H1 (cell line): ENCODE measurements around the gene DFFA. TPM values are rescaled to one million over a fixed set of nuclear protein-coding genes. Genes with fewer than 3 reads are reported as not detected.

ENCODE experiments used
- CTCF ChIA-PET: fragments of 300-600 bp; sonication (Branson Sonifier 250); formaldehyde crosslinking; loops from one replicate; lab custom pipeline; 2021; ENCODE audit not compliant: partially characterized antibody; lab: Charles Lee
- POLR2A ChIA-PET: fragments of 300-600 bp; sonication (Branson Sonifier 250); formaldehyde crosslinking; loops from one replicate; lab custom pipeline; 2021; ENCODE audit warnings: inconsistent platforms; ENCODE audit not compliant: partially characterized antibody; lab: Charles Lee
- DNase-seq, 2 experiments: peaks; one replicate each; pipeline versions ENCODE4 v3.0.0 to v3.0.0-alpha.2; 2010 to 2022; ENCODE audit warnings: low spot score in 2 of 2, low read depth in 1 of 2, mixed read lengths in 1 of 2
- FAIRE-seq: peaks from 2 replicates; lab custom pipeline; 2011; peaks lifted over from hg19 to GRCh38; lab: Jason Lieb, UNC
- H2AFZ ChIP-seq: 2 replicates; pipeline ENCODE4 v1.8.1; 2012; ENCODE audit warnings: low read length, inconsistent platforms
- H2AK5ac ChIP-seq: 2 replicates; pipeline ENCODE4 v1.6.1; 2013; ENCODE audit warnings: low read depth, low read length
- H2BK120ac ChIP-seq: replicated peaks from 2 replicates; pipeline ENCODE3; 2013; ENCODE audit warnings: low read depth, low read length, inconsistent platforms
- H2BK12ac ChIP-seq: 2 replicates; pipeline ENCODE4 v1.6.1; 2013; ENCODE audit warnings: low read depth, low read length
- H2BK15ac ChIP-seq: 2 replicates; pipeline ENCODE4 v1.6.1; 2013; ENCODE audit warnings: low read length
- H2BK20ac ChIP-seq: 2 replicates; pipeline ENCODE4 v1.6.1; 2013; ENCODE audit warnings: low read length
- H2BK5ac ChIP-seq: 2 replicates; pipeline ENCODE4 v1.6.1; 2013; ENCODE audit warnings: low read depth, low read length
- H3K14ac ChIP-seq: 2 replicates; pipeline ENCODE4 v1.6.1; 2013; ENCODE audit warnings: inconsistent platforms; ENCODE audit not compliant: insufficient read length
- H3K18ac ChIP-seq: 2 replicates; pipeline ENCODE4 v1.6.1; 2013; ENCODE audit warnings: low read length; ENCODE audit errors: extremely low read depth
- H3K23ac ChIP-seq: 2 replicates; pipeline ENCODE4 v1.6.1; 2013; ENCODE audit warnings: inconsistent platforms; ENCODE audit not compliant: insufficient read length
- H3K23me2 ChIP-seq: 2 replicates; pipeline ENCODE4 v1.6.1; 2013; ENCODE audit warnings: low read depth, low read length
- H3K27ac ChIP-seq: 2 replicates; pipeline ENCODE4 v1.6.1; 2011; ENCODE audit warnings: low read depth, low read length, inconsistent platforms
- H3K27me3 ChIP-seq, 4 experiments: replicated peaks in 1 of 4; 1 replicate in 1 of 4; 2 replicates in 3 of 4; pipeline versions ENCODE4 v1.6.1 to v1.8.1; 2011 to 2013; ENCODE audit warnings: low read length in 3 of 4, mild to moderate bottlenecking in 3 of 4, inconsistent platforms in 2 of 4, mixed read lengths in 2 of 4, moderate library complexity in 1 of 4; ENCODE audit not compliant: control insufficient read depth in 3 of 4, insufficient read depth in 3 of 4; ENCODE audit errors: extremely low read depth in 1 of 4
- H3K36me3 ChIP-seq, 4 experiments: 2 replicates each; pipeline versions ENCODE4 v1.6.1 to v1.8.1; 2011 to 2013; ENCODE audit warnings: mild to moderate bottlenecking in 4 of 4, low read length in 3 of 4, moderate library complexity in 2 of 4, control low read depth in 1 of 4, inconsistent platforms in 1 of 4; ENCODE audit not compliant: insufficient read depth in 4 of 4, control insufficient read depth in 2 of 4
- H3K4ac ChIP-seq: replicated peaks from 2 replicates; pipeline ENCODE3; 2013; ENCODE audit warnings: low read length, low read depth, mixed read lengths, inconsistent platforms; ENCODE audit not compliant: insufficient read length
- H3K4me1 ChIP-seq, 4 experiments: replicated peaks in 1 of 4; 1 replicate in 1 of 4; 2 replicates in 3 of 4; pipeline versions ENCODE4 v1.6.1 to v1.8.1; 2011 to 2013; ENCODE audit warnings: low read length in 3 of 4, inconsistent platforms in 2 of 4, mixed read lengths in 1 of 4; ENCODE audit not compliant: insufficient read depth in 4 of 4, control insufficient read depth in 3 of 4
- H3K4me2 ChIP-seq, 2 experiments: 2 replicates each; pipeline versions ENCODE4 v1.6.1 to v1.8.1; 2011 to 2013; ENCODE audit warnings: low read depth in 2 of 2, low read length in 2 of 2, control low read depth in 1 of 2, inconsistent platforms in 1 of 2, mild to moderate bottlenecking in 1 of 2; ENCODE audit not compliant: insufficient read depth in 1 of 2
- H3K4me3 ChIP-seq, 4 experiments: fragments of 200-600, 300-600 bp in 1 of 4; sonication (generic), shearing (Covaris generic), sonication (Bioruptor Twin) in 1 of 4; 2 replicates each; pipeline versions ENCODE4 v1.5.1 to v1.8.1; 2011 to 2016; ENCODE audit warnings: low read length in 4 of 4, low read depth in 3 of 4, control low read depth in 2 of 4, inconsistent platforms in 2 of 4, mild to moderate bottlenecking in 2 of 4, mixed read lengths in 1 of 4, moderate library complexity in 1 of 4; ENCODE audit not compliant: insufficient read depth in 2 of 4; ENCODE audit errors: extremely low read depth in 1 of 4
- H3K56ac ChIP-seq: replicated peaks from 2 replicates; pipeline ENCODE3; 2013; ENCODE audit warnings: low read depth, mild to moderate bottlenecking, mixed read lengths, low read length, inconsistent platforms; ENCODE audit not compliant: insufficient read length
- H3K79me1 ChIP-seq: 2 replicates; pipeline ENCODE4 v1.6.1; 2013; ENCODE audit warnings: low read depth, low read length, control low read depth
- H3K79me2 ChIP-seq, 2 experiments: 2 replicates each; pipeline versions ENCODE4 v1.6.1 to v1.8.1; 2012 to 2013; ENCODE audit warnings: low read length in 2 of 2, mild to moderate bottlenecking in 2 of 2, inconsistent platforms in 1 of 2; ENCODE audit not compliant: insufficient read depth in 2 of 2, control insufficient read depth in 1 of 2
- H3K9ac ChIP-seq, 4 experiments: replicated peaks in 1 of 4; 1 replicate in 1 of 4; 2 replicates in 3 of 4; pipeline versions ENCODE4 v1.6.1 to v1.8.1; 2011 to 2013; ENCODE audit warnings: low read depth in 3 of 4, low read length in 3 of 4, control low read depth in 2 of 4, mild to moderate bottlenecking in 2 of 4, moderate library complexity in 2 of 4, inconsistent platforms in 1 of 4; ENCODE audit errors: extremely low read depth in 1 of 4
- H3K9me3 ChIP-seq, 2 experiments: 2 replicates each; pipeline versions ENCODE4 v1.6.1 to v1.8.1; 2012 to 2013; ENCODE audit warnings: mild to moderate bottlenecking in 2 of 2, moderate library complexity in 2 of 2, control low read depth in 1 of 2, inconsistent platforms in 1 of 2, low read depth in 1 of 2, low read length in 1 of 2, mixed read lengths in 1 of 2; ENCODE audit not compliant: insufficient read depth in 2 of 2
- H4K20me1 ChIP-seq, 2 experiments: replicated peaks in 1 of 2; 2 replicates each; pipeline versions ENCODE3 to v1.8.1; 2011 to 2013; ENCODE audit warnings: inconsistent platforms in 2 of 2, low read length in 2 of 2, mild to moderate bottlenecking in 1 of 2; ENCODE audit not compliant: insufficient read depth in 2 of 2, control insufficient read depth in 1 of 2
- H4K5ac ChIP-seq: 2 replicates; pipeline ENCODE4 v1.6.1; 2013; ENCODE audit warnings: low read length, low read depth, mixed read lengths, inconsistent platforms; ENCODE audit not compliant: insufficient read length
- H4K8ac ChIP-seq: 2 replicates; pipeline ENCODE4 v1.8.0; 2013; ENCODE audit warnings: mild to moderate bottlenecking, moderate library complexity, low read length, inconsistent platforms; ENCODE audit not compliant: insufficient read depth; ENCODE audit errors: extremely low read depth
- H4K91ac ChIP-seq: replicated peaks from 2 replicates; pipeline ENCODE3; 2013; ENCODE audit warnings: low read length, mixed read lengths, inconsistent platforms; ENCODE audit not compliant: insufficient read length
- ASH2L ChIP-seq: fragments of 200-600, 300-600 bp; sonication (generic); IDR thresholded peaks from one replicate; pipeline ENCODE4 v1.7.1; 2017; ENCODE audit warnings: low read length
- ATF3 ChIP-seq: IDR thresholded peaks from 2 replicates; pipeline ENCODE4 v1.6.1; 2011; ENCODE audit warnings: low read depth, mild to moderate bottlenecking, low read length; ENCODE audit not compliant: insufficient read depth
- CBX8 ChIP-seq: fragments of 300-800, 300-1000 bp; sonication (generic); IDR thresholded peaks from 2 replicates; pipeline ENCODE4 v1.7.1; 2016; ENCODE audit warnings: low read depth, low read length, borderline replicate concordance
- CHD1 ChIP-seq: IDR thresholded peaks from 2 replicates; pipeline ENCODE4 v1.6.1; 2012; ENCODE audit warnings: low read depth, low read length, improper control_type of control experiment
- GABPA ChIP-seq: IDR thresholded peaks from 2 replicates; pipeline ENCODE4 v1.6.1; 2011; ENCODE audit warnings: mild to moderate bottlenecking, low read length, moderate library complexity, borderline replicate concordance; ENCODE audit not compliant: insufficient read depth
- GTF2F1 ChIP-seq: IDR thresholded peaks from 2 replicates; pipeline ENCODE4 v1.6.1; 2012; ENCODE audit warnings: low read depth, low read length, improper control_type of control experiment, borderline replicate concordance
- KDM1A ChIP-seq: fragments of 200-600, 300-600 bp; sonication (generic); IDR thresholded peaks from 2 replicates; pipeline ENCODE4 v1.7.1; 2016; ENCODE audit warnings: mild to moderate bottlenecking, low read length, borderline replicate concordance
- POLR2AphosphoS5 ChIP-seq: IDR thresholded peaks from 2 replicates; pipeline ENCODE4 v1.6.1; 2011; ENCODE audit warnings: low read depth, low read length
- SRF ChIP-seq: IDR thresholded peaks from 2 replicates; pipeline ENCODE4 v1.6.1; 2011; ENCODE audit warnings: mild to moderate bottlenecking, low read depth, low read length, moderate library complexity
- TAF1 ChIP-seq: IDR thresholded peaks from 2 replicates; pipeline ENCODE4 v1.6.1; 2011; ENCODE audit warnings: mild to moderate bottlenecking, low read depth, low read length
- USF2 ChIP-seq: IDR thresholded peaks from 2 replicates; pipeline ENCODE4 v1.6.1; 2011; ENCODE audit warnings: low read length, improper control_type of control experiment
- WGBS, 2 experiments: shearing (Covaris generic) in 1 of 2; methylation state at CpG; one replicate each; pipeline versions ENCODE4 v1.1.6 to v1.1.7; 2013 to 2015; ENCODE audit warnings: low lambda C conversion rate in 2 of 2, mixed read lengths in 2 of 2, inconsistent platforms in 1 of 2, low coverage in 1 of 2, missing lambda C conversion rate in 1 of 2; ENCODE audit not compliant: insufficient replicate concordance in 2 of 2, insufficient coverage in 1 of 2, insufficient read length in 1 of 2; ENCODE audit errors: extremely low coverage in 1 of 2, missing lambda C conversion rate in 1 of 2; 5-methylcytosine and 5-hydroxymethylcytosine counted together
- polyA plus RNA-seq, 7 experiments: library from polyadenylated mRNA; depleted of rRNA in 3 of 7; stranded (reverse) in 5 of 7; unstranded in 2 of 7; fragments of >200 nt in 5 of 7; fragments of 200-250 nt in 2 of 7; gene quantifications; 1 replicate in 5 of 7; 2 replicates in 1 of 7; 4 replicates in 1 of 7; pipeline versions ENCODE4 v1.2.1 to v1.2.3, GENCODE V29; 2011 to 2013; ENCODE audit warnings: missing spikeins in 2 of 7, mixed read lengths in 2 of 7
- total RNA-seq: library from RNA; stranded (reverse); fragmentation: NEBNext Ultra II Directional; extraction: Animal tissue kit (Norgen Biotek cat#: 25700); gene quantifications from 2 replicates; pipeline ENCODE4 v1.2.1, GENCODE V29; 2021

DFFA gene
- total and polyA plus RNA-seq, 2 of the 8 experiments (the other 6 are each of a cell fraction or from before 2014, with no cell fraction given), result 34.3 to 79.9 TPM

- CTCF ChIA-PET, result interaction anchor here (0.6 to 10.9 kb wide), 7 partner anchors 22 to 478 kb away, joined by 3 to 132 read pairs (median 3); no protein-coding TSS in a partner anchor
- no peaks in the 10 kb centered on the region for H3K36me3 ChIP-seq
- no peak overlapping the region for H2AFZ ChIP-seq
- H2BK5ac ChIP-seq, result no peak overlapping the region; the same call in 1 of the 2 replicates
- no peak overlapping the region for H3K4me2 ChIP-seq
- no peak overlapping the region for H2BK12ac ChIP-seq
- WGBS, 2 experiments, result 96% methylated on average over 14 of the region's 14 CpGs; no CpG with 5 or more reads in 1 of the 2 experiments
- H3K18ac ChIP-seq, result no peak overlapping the region
- H3K27ac ChIP-seq, result no peak overlapping the region
- no peak overlapping the region for H2BK120ac ChIP-seq
- H3K27me3 ChIP-seq, result no peaks in the 10 kb centered on the region
- peaks cover 9% of the 10 kb centered on the region for H3K23me2 ChIP-seq
- H3K4me3 ChIP-seq, result no peak overlapping the region
- H2BK15ac ChIP-seq, result no peak overlapping the region
- no peaks in the 10 kb centered on the region for H3K9me3 ChIP-seq
- no peak for FAIRE-seq
- H4K8ac ChIP-seq, result no peak overlapping the region
- H4K91ac ChIP-seq, result no peak overlapping the region
- no peak overlapping the region for H2AK5ac ChIP-seq
- no peaks in the 10 kb centered on the region for H3K79me2 ChIP-seq
- H4K5ac ChIP-seq, result no peak overlapping the region
- POLR2A ChIA-PET, result interaction anchor here (0.7 to 1.2 kb wide), 3 partner anchors 13 to 35 kb away, joined by 3 to 4 read pairs (median 3); no protein-coding TSS in a partner anchor
- H2BK20ac ChIP-seq, result no peak overlapping the region
- H3K4me1 ChIP-seq, result peaks cover 0 to 5% (median under 1%) of the 10 kb centered on the region in 4 experiments; a peak in 4 of 7 replicates
- H3K9ac ChIP-seq, result no peak overlapping the region
- DNase-seq, result no peak
- no peak overlapping the region for H3K23ac ChIP-seq
- no peaks in the 10 kb centered on the region for H4K20me1 ChIP-seq
- no peak overlapping the region for H3K4ac ChIP-seq
- no peaks in the 10 kb centered on the region for H3K79me1 ChIP-seq
- H3K56ac ChIP-seq, result no peak overlapping the region
- no peak overlapping the region for H3K14ac ChIP-seq
- TF ChIP-seq GABPA (no peak), USF2 (no peak), KDM1A (no peak), SRF (no peak), CHD1 (no peak), ASH2L (no peak), ATF3 (no peak), TAF1 (no peak), GTF2F1 (no peak), CBX8 (no peak), POLR2AphosphoS5 (no peak)
These were observed 39.2 kb downstream of the DFFA start for GRCh38 chr1:10432910-10433700.
